ENCODE measurements around the gene NUPR1.
"Not testable (repeated sequence)": the region's sequence is repeated elsewhere in the genome, so short reads cannot be mapped to it uniquely, and the experiment has no call there.

- TF ChIP-seq EZH2 (IDR thresholded peaks at IDR 0.05; ENCODE audit: insufficient read depth, poor library complexity, severe bottlenecking); EZH2phosphoT487 (IDR thresholded peaks at IDR 0.05; ENCODE audit: insufficient read depth, low read depth): not testable (repeated sequence)
Measured at GRCh38 chr16:28500476-28501180, 38.1 kb downstream of the NUPR1 start.
